ENCODE results near the gene AR.
"Not testable (repeated sequence)": the region's sequence is repeated elsewhere in the genome, so short reads cannot be mapped to it uniquely, and the experiment has no call there.

AR gene

DNA sequence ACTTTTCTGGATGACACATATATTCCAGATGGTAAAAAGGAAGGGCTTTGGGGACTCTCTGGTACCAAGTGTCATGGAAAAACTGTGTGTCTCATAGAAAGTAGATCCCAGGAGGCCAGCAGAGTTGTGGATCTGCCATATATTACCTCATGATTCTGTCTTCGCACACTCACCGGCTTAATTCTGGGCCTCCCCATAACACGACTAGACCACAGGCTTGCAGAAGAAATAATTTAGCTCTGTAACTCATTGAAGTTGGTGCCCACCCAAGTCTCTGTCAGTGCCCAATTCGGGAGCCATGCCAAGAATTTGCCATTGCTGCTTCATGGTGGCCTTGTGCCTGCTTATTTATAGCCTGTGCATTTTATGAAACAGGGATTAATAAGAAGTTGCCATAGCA, 104.5 kb downstream of the AR start:
- DNase-seq = no peak

DNA sequence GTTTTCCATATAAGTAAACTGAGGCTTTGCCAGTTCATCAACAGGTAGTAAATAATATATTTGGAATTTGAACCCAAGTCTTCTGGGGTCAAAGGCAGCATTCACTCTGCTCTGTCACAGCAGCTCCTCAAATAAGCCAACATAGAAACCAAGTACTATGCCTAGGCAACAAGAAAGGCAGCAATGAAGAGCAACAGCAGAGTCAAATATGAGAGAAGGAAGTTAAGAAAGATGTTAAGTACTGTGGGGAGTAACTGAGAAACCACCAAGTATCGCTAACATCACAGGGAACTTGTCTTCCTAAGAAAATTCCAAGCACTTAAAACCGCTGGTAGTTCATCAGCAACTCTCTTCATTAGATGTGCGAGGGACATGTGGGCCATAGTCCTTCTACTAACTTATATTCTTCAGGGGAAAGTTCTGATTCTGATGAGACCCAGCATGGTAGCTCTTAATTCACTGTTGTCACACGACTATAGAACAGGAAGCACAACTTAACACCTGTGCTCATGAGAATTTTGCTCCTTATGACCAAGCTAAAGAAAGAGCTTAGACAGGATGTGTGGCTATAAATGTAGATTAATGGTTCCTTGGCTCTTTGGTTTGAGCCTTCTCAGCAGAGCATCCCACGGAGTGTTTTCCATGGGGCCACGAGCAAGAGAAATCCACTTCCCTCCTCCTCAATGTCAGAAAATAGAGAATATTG, 107.8 kb downstream of the AR start:
- DNase-seq = no peak

DNA sequence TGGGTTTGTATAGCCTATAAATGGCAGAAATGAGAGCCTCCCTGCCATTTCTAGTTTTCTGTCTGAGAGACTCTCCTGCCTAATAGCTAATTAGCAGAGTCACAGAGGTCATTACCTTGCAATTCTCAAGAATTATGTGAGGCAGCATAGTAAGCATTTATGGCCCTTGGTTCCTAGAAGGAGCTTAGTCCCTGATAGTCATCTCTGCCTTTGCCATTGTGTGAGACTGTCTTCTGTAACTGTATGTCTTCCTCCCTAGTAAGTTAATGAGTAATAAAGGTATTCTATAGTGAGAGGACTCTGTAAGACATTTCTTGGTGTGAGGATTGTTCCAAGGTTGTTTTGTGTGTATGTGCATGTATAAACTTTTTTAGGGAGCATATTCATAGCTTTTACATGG, 108.7 kb downstream of the AR start:
- DNase-seq = no peak

DNA sequence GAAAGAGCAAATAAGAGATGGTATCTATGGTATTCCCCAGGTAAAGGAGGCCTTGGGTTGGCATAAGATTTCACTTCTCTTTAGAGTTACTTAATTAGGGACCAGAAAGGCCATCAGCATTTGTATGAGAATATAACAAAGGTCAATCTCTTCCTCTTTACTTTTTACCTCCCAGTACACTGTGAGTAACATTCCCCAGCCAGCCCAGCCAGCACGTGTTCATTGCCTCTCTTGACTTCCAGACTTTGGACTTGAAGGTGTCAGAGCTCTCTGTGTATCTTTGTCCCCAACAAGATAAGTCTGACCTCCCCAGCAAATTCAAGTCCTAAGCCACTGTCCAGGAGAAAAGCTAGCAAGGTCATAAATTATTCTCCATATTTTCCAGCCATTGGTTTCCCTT, 110.5 kb downstream of the AR start:
- no peak for DNase-seq

DNA sequence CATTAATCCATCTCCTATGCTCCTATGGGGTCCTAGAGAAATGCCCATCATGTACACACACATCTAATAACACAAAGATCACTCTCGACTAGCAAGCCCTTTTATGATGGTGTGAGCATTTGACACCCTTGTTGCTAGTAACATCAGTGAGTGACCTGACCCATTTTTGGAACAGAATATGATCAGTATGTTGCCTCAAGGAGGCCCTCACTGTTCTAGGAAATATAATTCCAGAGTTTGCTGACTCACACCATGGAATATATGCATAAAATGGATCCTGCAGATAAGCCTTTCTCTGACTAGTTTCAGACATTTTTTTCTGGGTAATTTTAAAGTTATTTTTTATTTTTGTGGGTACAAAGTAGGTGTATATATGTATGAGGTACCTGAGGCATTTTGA, 121.8 kb downstream of the AR start:
- DNase-seq = no peak

DNA sequence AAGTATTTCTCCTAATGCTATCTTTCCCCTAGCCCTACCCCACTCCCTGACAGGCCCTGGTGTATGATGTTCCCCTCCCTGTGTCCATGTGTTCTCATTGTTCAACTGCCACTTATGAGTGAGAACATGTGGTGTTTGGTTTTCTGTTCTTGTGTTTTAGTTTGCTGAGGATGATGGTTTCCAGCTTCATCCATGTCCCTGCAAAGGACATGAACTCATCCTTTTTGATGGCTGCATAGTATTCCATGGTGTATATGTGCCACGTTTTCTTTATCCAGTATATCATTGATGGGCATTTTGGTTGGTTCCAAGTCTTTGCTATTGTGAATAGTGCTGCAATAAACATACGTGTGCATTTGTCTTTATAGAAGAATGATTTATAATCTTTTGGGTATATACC, 126.9 kb downstream of the AR start:
- DNase-seq = not testable (repeated sequence)

DNA sequence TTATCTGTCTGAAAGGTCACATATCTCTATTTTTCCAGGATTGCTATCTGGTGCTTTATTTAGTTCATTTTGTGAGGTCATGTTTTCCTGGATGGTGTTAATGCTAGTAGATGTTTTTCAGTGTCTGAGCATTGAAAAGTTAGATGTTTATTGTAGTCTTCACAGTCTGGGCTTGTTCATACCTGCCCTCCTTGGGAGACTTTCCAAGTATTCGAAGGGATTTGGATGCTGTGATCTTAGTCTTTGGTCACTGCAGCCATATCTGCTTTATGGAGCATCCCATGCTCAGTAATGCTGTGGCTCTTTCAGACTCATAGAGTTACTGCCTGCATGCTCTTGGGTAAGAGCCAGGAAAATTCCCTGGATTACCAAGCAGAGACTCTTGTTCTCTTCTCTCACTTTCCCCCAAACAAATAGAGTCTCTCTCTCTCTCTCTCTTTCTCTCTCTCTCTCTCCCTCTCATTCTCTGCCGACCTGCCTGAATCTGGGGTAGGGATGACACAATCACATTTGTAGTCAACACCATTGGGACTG, 130.0 kb downstream of the AR start:
- no peak for DNase-seq

DNA sequence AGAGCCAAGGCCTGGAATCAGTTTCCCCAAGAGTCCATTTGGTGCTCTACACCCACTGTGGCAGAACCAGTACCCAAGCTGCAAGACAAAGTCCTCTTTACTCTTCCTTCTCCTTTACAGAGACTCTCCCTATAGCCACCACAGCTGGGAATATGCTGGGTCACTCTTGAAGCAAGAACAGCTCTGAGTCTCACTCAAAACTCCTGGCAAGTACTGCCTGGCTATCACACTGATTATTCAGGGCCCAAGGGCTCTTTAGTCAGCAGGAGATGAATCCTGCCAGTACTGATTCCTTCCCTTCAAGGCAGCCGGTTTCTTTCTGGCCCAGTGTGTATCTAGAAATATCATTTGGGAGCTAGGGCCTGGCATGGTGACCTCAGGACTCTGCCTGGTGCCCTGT, 130.9 kb downstream of the AR start:
- no peak for DNase-seq

DNA sequence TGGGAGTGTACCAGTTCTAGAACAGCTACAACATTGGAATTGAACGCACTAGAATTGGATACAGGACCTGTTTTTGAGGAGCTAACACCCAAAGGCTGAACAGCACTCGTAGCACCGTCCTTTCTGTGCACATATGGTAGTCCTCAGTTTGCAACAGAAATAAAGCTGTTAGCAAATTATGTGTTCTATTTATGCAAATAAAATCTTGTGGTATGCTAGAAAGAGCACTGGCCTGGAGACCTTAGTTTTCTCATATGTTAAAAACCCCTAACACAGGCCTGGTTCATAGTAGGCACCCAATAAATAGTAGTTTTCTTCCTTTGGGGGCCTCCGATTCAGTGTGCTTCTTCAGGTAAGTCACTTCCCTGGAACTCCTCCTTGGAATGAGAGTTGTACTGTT, 140.3 kb downstream of the AR start:
- no peak for DNase-seq

DNA sequence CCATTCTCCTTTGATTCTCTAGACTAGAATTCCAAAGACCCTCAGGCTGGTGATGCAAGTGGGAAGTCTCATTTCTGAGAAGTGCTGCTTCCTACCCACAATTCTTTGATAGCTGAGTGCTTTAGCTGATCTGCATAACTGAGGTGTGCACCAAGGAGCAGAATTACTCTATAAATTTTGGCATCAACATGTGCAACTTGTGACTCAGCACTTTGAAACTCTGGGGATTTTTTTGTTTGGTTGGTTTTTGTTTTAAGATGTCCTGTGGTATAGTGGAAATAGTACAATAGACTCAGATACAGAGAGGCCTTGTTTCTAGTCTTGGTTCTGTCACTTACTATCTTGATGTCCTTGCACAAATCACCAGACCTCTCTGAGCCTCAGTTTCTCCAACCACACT, 148.4 kb downstream of the AR start:
- no peak for DNase-seq

DNA sequence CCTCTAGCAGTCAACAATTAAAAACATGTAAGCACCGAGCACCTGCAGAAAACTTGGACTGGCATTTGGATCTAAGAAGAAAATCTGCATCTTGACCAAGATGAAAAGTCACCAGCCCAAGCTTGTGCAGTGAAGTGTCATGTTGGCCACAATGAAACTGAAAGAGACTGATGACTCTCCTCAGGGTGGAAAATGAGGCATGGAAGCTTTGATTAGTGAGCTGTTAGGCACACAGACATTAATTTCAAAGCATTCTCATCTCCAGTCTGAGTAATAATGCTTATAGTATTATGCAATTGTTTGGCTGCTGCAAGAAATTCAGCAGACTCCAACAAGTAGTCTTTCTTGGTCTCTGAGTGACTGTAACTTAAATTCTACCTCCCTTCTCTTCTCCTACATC, 150.1 kb downstream of the AR start:
- DNase-seq = no peak

DNA sequence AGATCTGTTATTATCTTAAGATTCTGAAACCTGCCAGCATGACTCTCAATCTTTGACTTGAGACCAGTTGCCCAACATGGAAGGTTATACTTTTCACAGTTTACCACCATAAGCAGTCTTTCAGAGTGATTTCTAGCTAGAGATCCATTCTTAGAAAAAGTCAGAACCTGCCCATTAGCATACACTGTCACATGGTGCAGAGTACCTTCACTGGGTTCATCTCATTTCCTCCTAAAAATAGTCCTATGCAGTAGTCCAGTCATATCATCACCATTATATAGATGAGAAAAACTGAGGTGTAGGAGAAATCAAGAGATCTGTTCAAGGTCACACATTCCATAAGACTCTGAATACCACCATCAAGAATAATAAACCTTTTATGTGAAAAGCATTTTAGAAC, 153.6 kb downstream of the AR start:
- DNase-seq = no peak

DNA sequence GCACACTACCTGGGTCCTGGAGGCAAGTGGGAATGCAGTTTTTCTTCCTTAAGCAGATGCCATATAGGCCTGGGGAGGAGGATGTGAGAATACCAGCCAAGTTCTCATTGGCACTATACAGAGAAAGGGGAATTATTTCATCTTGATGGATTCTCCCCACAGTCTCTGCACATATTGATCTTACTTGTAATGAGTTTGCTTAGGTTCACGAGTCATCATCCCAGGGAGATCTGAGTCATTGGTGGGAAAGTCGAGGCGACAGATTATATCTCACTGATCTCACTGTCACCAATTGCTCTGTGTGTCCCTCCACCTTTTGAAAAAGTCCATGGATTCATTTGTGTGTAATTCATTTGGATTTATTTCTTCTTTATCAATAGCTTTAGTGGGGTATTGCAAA, 156.8 kb downstream of the AR start:
- DNase-seq = no peak

DNA sequence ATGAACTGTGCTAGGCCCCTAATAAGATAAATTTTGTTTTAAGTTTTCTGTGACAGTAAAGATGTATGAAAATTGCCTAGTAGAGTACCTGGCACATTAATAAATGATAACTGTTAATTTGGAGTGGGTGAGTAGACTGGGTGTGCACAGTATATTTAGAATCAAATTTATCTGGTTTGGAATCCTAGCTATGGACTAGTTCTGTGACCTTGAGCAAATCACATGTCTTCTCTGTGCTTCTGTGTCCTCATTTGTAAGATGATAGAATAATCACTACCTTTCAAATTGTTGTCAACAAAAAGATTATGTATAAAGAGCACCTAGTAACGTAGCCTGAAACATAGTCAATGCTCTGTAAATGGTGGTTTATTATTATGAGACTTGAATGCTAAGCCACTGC, 170.2 kb downstream of the AR start:
- DNase-seq = no peak

DNA sequence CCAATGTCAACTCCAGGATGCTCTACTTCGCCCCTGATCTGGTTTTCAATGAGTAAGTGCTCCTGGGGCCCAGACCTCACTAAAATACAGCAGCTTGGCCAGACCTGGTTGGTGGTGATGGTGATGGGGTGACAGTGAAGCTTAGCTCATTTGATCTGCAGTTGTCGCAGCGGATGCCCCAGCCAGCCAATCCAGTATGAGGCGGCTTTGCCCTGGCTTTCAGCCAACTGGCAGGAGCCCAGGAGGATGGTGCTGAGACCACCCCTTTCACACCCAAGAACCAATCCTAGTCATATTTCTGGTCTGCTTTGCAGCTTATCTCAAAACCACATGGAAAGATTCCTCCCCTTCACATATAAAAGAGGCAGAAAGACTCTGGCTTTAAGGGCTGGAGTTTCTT, 173.8 kb downstream of the AR start:
- no peak for DNase-seq

DNA sequence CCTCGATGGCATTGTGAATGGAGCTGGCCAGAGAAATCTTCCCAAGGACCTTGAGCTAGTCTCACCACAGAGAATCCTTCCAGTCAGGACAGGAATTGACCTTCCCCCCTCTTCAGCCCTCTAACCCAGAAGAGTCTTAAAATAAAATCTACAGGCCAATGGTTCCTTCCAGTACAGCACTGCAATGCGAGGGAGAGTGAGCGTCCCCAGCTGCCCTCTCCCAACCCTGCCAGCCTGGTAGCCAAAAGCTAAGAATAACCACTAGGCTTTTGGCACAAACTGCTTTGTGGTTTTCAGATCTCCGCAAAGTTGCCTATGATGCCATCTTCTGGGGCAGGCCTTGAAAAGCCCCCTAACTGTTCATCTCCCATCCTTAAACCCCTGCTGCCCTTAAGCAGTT, 175.1 kb downstream of the AR start:
- DNase-seq = no peak

DNA sequence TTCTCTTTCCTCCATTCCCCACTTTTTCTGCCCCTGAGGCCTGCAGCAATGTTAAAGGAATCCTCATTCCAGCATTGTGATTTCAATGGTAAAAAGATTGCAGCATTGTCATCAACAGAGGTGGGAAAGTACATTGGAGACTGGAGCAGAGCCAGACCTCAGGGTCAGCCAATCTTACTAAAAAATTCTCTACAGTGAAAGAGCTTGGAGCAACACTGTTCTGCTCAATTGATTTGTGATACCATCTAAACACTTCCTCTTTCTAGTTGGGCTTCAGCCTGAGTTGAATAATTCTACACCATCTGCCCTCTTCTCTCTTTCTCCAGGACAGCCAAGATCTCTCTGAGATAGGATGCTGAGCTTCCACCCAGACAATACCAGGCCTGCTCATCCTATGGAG, 176.5 kb downstream of the AR start:
- DNase-seq = no peak

DNA sequence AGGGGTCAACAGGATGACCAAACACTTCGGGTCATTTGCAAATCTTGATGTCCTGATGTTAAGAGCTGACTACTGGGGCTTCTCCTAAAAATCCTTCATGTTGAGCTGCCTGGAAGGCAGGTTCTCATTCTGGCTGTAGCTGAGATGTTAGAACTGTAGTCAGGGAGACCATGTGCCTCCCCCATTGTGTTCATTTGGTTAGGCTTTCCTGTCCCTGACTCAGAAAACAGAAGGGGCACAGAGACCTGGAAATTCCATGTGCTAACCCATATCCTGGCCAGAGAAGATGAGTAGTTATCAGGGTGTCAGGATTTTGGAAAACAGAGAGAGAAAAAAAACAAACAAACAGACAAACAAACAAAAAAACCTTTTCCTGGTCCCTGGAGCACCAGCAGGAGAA, 177.5 kb downstream of the AR start:
- no peak for DNase-seq

DNA sequence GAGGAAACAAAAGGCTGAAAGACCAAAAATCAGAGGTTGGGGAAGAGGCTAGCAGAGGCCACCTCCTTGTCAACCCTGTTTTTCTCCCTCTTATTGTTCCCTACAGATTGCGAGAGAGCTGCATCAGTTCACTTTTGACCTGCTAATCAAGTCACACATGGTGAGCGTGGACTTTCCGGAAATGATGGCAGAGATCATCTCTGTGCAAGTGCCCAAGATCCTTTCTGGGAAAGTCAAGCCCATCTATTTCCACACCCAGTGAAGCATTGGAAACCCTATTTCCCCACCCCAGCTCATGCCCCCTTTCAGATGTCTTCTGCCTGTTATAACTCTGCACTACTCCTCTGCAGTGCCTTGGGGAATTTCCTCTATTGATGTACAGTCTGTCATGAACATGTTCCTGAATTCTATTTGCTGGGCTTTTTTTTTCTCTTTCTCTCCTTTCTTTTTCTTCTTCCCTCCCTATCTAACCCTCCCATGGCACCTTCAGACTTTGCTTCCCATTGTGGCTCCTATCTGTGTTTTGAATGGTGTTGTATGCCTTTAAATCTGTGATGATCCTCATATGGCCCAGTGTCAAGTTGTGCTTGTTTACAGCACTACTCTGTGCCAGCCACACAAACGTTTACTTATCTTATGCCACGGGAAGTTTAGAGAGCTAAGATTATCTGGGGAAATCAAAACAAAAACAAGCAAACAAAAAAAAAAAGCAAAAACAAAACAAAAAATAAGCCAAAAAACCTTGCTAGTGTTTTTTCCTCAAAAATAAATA, 179.9 kb downstream of the AR start:
- no peak for DNase-seq

DNA sequence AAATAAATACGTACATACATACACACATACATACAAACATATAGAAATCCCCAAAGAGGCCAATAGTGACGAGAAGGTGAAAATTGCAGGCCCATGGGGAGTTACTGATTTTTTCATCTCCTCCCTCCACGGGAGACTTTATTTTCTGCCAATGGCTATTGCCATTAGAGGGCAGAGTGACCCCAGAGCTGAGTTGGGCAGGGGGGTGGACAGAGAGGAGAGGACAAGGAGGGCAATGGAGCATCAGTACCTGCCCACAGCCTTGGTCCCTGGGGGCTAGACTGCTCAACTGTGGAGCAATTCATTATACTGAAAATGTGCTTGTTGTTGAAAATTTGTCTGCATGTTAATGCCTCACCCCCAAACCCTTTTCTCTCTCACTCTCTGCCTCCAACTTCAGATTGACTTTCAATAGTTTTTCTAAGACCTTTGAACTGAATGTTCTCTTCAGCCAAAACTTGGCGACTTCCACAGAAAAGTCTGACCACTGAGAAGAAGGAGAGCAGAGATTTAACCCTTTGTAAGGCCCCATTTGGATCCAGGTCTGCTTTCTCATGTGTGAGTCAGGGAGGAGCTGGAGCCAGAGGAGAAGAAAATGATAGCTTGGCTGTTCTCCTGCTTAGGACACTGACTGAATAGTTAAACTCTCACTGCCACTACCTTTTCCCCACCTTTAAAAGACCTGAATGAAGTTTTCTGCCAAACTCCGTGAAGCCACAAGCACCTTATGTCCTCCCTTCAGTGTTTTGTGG, 180.7 kb downstream of the AR start:
- DNase-seq = no peak

DNA sequence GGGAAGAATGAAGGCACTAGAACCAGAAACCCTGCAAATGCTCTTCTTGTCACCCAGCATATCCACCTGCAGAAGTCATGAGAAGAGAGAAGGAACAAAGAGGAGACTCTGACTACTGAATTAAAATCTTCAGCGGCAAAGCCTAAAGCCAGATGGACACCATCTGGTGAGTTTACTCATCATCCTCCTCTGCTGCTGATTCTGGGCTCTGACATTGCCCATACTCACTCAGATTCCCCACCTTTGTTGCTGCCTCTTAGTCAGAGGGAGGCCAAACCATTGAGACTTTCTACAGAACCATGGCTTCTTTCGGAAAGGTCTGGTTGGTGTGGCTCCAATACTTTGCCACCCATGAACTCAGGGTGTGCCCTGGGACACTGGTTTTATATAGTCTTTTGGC, 181.7 kb downstream of the AR start:
- no peak for DNase-seq

DNA sequence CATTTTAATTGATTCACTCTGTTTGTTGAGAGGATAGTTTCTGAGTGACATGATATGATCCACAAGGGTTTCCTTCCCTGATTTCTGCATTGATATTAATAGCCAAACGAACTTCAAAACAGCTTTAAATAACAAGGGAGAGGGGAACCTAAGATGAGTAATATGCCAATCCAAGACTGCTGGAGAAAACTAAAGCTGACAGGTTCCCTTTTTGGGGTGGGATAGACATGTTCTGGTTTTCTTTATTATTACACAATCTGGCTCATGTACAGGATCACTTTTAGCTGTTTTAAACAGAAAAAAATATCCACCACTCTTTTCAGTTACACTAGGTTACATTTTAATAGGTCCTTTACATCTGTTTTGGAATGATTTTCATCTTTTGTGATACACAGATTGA, 182.2 kb downstream of the AR start:
- DNase-seq = no peak

DNA sequence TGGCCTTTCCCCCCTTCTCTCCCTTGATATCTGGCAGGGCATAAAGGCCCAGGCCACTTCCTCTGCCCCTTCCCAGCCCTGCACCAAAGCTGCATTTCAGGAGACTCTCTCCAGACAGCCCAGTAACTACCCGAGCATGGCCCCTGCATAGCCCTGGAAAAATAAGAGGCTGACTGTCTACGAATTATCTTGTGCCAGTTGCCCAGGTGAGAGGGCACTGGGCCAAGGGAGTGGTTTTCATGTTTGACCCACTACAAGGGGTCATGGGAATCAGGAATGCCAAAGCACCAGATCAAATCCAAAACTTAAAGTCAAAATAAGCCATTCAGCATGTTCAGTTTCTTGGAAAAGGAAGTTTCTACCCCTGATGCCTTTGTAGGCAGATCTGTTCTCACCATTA, 183.8 kb downstream of the AR start:
- no peak for DNase-seq

DNA sequence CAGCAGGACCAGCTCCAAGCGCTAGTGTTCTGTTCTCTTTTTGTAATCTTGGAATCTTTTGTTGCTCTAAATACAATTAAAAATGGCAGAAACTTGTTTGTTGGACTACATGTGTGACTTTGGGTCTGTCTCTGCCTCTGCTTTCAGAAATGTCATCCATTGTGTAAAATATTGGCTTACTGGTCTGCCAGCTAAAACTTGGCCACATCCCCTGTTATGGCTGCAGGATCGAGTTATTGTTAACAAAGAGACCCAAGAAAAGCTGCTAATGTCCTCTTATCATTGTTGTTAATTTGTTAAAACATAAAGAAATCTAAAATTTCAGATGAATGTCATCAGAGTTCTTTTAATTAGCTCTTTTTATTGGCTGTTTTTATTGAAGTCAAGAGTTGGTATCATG, 186.5 kb downstream of the AR start:
- no peak for DNase-seq

All from stimulated activated CD8-positive, alpha-beta memory T cell treated with anti-CD3 and anti-CD28 coated beads, Interleukin-4, amount 100 ng/mL, for 48 hours (primary cell).